ENCODE data around the gene PDK4.

- TF ChIP-seq, protein P1, sequence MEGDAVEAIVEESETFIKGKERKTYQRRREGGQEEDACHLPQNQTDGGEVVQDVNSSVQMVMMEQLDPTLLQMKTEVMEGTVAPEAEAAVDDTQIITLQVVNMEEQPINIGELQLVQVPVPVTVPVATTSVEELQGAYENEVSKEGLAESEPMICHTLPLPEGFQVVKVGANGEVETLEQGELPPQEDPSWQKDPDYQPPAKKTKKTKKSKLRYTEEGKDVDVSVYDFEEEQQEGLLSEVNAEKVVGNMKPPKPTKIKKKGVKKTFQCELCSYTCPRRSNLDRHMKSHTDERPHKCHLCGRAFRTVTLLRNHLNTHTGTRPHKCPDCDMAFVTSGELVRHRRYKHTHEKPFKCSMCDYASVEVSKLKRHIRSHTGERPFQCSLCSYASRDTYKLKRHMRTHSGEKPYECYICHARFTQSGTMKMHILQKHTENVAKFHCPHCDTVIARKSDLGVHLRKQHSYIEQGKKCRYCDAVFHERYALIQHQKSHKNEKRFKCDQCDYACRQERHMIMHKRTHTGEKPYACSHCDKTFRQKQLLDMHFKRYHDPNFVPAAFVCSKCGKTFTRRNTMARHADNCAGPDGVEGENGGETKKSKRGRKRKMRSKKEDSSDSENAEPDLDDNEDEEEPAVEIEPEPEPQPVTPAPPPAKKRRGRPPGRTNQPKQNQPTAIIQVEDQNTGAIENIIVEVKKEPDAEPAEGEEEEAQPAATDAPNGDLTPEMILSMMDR (IDR thresholded peaks at IDR 0.05) = no peak
- TF ChIP-seq POLR2A (IDR thresholded peaks at IDR 0.05) = no peak
Observed at GRCh38 chr7:95545673-95546072, 50.6 kb downstream of the PDK4 start.
